WTC11 (cell line): ENCODE results near the gene HTN1. TPM values are rescaled to one million over a fixed set of nuclear protein-coding genes. Genes with fewer than 3 reads are reported as not detected.
A peak's percentile ranks its signal among the peaks of the same experiment; 100 is the strongest.
"Not testable (repeated sequence)": the region's sequence is repeated elsewhere in the genome, so short reads cannot be mapped to it uniquely, and the experiment has no call there.

Experiments
- ATAC-seq: fragments of 200-7000 bp; cut with Tn5 transposase; 2 replicates; pipeline ENCODE4 v1.10.0; 2021; ENCODE audit warnings: mild to moderate bottlenecking, moderate library complexity
- CTCF ChIA-PET: fragments of 300-600 bp; sonication (Branson Sonifier 250); formaldehyde crosslinking; loops from one replicate; lab custom pipeline; 2021; ENCODE audit warnings: antibody characterized with exemption; lab: Charles Lee
- POLR2A ChIA-PET: fragments of 350-600 bp; sonication (Branson Sonifier 250); formaldehyde crosslinking; loops from one replicate; lab custom pipeline; 2021; ENCODE audit warnings: antibody characterized with exemption; lab: Charles Lee
- DNase-seq: peaks from one replicate; pipeline ENCODE4 v3.0.0; 2021; ENCODE audit warnings: low spot score
- H3K27ac Mint-ChIP-seq: 2 replicates; pipeline ENCODE4 v1.8.0; 2021; ENCODE audit warnings: mixed read lengths
- H3K27me3 Mint-ChIP-seq: 2 replicates; pipeline ENCODE4 v1.8.0; 2021; ENCODE audit warnings: low read depth, mild to moderate bottlenecking, moderate library complexity, mixed read lengths
- H3K36me3 Mint-ChIP-seq: 2 replicates; pipeline ENCODE4 v1.8.0; 2021; ENCODE audit warnings: mixed read lengths
- H3K4me1 Mint-ChIP-seq: 2 replicates; pipeline ENCODE4 v1.8.0; 2022; ENCODE audit warnings: mixed read lengths
- H3K4me3 Mint-ChIP-seq: 2 replicates; pipeline ENCODE4 v1.8.0; 2021; ENCODE audit warnings: mild to moderate bottlenecking, moderate library complexity, mixed read lengths
- H3K9me3 Mint-ChIP-seq: 2 replicates; pipeline ENCODE4 v1.8.0; 2021; ENCODE audit warnings: mixed read lengths
- AR ChIP-seq: fragments of 250-450 bp; sonication (Bioruptor Pico); IDR thresholded peaks from 2 replicates; pipeline ENCODE4 v1.9.0; 2021; ENCODE audit warnings: mild to moderate bottlenecking
- ARID4B ChIP-seq: sonication (generic); formaldehyde crosslinking; IDR thresholded peaks from 2 replicates; pipeline ENCODE4 v1.8.0; 2023; ENCODE audit warnings: missing genetic modification reagents, mild to moderate bottlenecking, borderline replicate concordance
- FOXJ3 ChIP-seq: sonication (generic); formaldehyde crosslinking; IDR thresholded peaks from 2 replicates; pipeline ENCODE4 v1.9.0; 2021; ENCODE audit warnings: missing genetic modification reagents, mild to moderate bottlenecking, borderline replicate concordance
- FOXK1 ChIP-seq: sonication (generic); formaldehyde crosslinking; IDR thresholded peaks from 2 replicates; pipeline ENCODE4 v1.8.0; 2022; ENCODE audit warnings: mild to moderate bottlenecking, moderate library complexity, missing genetic modification reagents
- GTF2I ChIP-seq: fragments of 250-450 bp; sonication (Bioruptor Pico); conservative IDR thresholded peaks from 2 replicates; pipeline ENCODE4 v1.4.0; 2021; ENCODE audit warnings: mild to moderate bottlenecking
- NR1H2 ChIP-seq: sonication (generic); formaldehyde crosslinking; IDR thresholded peaks from 2 replicates; pipeline ENCODE4 v1.9.0; 2021; ENCODE audit warnings: mild to moderate bottlenecking, moderate library complexity, missing genetic modification reagents
- SP1 ChIP-seq: sonication (generic); formaldehyde crosslinking; conservative IDR thresholded peaks from 2 replicates; pipeline ENCODE4 v1.8.1; 2022; ENCODE audit warnings: missing genetic modification reagents
- ZNF396 ChIP-seq: fragments of 250-450 bp; sonication (Bioruptor Pico); IDR thresholded peaks from 2 replicates; pipeline ENCODE4 v1.8.0; 2021; ENCODE audit warnings: mild to moderate bottlenecking, moderate library complexity, borderline replicate concordance
- total RNA-seq: library from RNA; stranded (reverse); gene quantifications from 3 replicates; pipeline ENCODE4 v1.2.3, GENCODE V29; 2021
- TF ChIP-seq, protein P1 (sequence below): sonication (generic); formaldehyde crosslinking; IDR thresholded peaks from 2 replicates; pipeline ENCODE4 v1.8.1; 2022; ENCODE audit warnings: low read depth, missing genetic modification reagents, borderline replicate concordance
- TF ChIP-seq, protein P2 (sequence below): sonication (generic); formaldehyde crosslinking; conservative IDR thresholded peaks from 2 replicates; pipeline ENCODE4 v1.8.1; 2023; ENCODE audit warnings: mild to moderate bottlenecking, low read depth, missing genetic modification reagents, moderate library complexity

The HTN1 gene
- total RNA-seq, 1 experiment from 2014 or later = not detected

- TF ChIP-seq, protein P1, sequence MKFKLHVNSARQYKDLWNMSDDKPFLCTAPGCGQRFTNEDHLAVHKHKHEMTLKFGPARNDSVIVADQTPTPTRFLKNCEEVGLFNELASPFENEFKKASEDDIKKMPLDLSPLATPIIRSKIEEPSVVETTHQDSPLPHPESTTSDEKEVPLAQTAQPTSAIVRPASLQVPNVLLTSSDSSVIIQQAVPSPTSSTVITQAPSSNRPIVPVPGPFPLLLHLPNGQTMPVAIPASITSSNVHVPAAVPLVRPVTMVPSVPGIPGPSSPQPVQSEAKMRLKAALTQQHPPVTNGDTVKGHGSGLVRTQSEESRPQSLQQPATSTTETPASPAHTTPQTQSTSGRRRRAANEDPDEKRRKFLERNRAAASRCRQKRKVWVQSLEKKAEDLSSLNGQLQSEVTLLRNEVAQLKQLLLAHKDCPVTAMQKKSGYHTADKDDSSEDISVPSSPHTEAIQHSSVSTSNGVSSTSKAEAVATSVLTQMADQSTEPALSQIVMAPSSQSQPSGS (CRISPR knock-in tag) = no peak
- TF ChIP-seq, protein P2, sequence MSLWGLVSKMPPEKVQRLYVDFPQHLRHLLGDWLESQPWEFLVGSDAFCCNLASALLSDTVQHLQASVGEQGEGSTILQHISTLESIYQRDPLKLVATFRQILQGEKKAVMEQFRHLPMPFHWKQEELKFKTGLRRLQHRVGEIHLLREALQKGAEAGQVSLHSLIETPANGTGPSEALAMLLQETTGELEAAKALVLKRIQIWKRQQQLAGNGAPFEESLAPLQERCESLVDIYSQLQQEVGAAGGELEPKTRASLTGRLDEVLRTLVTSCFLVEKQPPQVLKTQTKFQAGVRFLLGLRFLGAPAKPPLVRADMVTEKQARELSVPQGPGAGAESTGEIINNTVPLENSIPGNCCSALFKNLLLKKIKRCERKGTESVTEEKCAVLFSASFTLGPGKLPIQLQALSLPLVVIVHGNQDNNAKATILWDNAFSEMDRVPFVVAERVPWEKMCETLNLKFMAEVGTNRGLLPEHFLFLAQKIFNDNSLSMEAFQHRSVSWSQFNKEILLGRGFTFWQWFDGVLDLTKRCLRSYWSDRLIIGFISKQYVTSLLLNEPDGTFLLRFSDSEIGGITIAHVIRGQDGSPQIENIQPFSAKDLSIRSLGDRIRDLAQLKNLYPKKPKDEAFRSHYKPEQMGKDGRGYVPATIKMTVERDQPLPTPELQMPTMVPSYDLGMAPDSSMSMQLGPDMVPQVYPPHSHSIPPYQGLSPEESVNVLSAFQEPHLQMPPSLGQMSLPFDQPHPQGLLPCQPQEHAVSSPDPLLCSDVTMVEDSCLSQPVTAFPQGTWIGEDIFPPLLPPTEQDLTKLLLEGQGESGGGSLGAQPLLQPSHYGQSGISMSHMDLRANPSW (CRISPR knock-in tag) = no peak
Observed at GRCh38 chr4:70002507-70002906, 47.7 kb upstream of the HTN1 start (continued).

DNA sequence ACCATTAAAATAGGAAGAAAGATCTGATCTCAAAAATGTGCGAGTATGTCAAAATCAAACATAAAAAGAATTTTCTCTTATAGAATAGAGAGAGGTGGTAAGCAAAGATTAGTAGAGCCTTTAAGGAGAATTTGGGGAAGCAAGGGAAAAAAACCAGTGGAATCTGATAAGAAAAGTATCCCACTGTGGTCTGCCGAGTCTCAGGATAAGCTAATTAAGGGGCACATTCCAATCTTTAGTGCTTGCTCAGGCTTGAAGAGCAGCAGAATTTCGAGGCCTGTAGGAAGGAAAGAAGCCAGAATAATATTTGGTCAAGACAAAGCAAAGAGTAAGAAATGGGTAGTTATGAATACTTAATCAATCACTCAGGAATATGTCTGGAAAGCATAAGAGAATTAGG lies 41.5 kb upstream of the HTN1 start:
- POLR2A ChIA-PET = no interaction called here
- TF ChIP-seq ARID4B (no peak), FOXJ3 (CRISPR knock-in tag) (no peak), ZNF396 (CRISPR knock-in tag) (no peak), SP1 (CRISPR knock-in tag) (no peak), AR (CRISPR knock-in tag) (no peak), NR1H2 (CRISPR knock-in tag) (no peak), GTF2I (CRISPR knock-in tag) (no peak)
- TF ChIP-seq, all 79 proteins: peak for 0
- Mint-ChIP-seq H3K9me3 (peaks cover 30% of the 10 kb centered on the region), H3K27ac (no peak overlapping the region), H3K27me3 (no peaks in the 10 kb centered on the region), H3K4me1 (no peaks in the 10 kb centered on the region), H3K36me3 (peaks cover 4% of the 10 kb centered on the region; the same call in 1 of the 2 replicates), H3K4me3 (no peak overlapping the region)
- DNase-seq = no peak
- no peak for ATAC-seq
- CTCF ChIA-PET = no interaction called here

GRCh38 chr4:70019006-70019405 lies 31.2 kb upstream of the HTN1 start:
- ATAC-seq, H3K27me3 Mint-ChIP-seq, H3K4me1 Mint-ChIP-seq, POLR2A ChIA-PET, CTCF ChIA-PET: not testable (repeated sequence)
- Mint-ChIP-seq H3K4me3 (peak overlapping the region; percentile 63), H3K36me3 (peaks cover 17% of the 10 kb centered on the region), H3K9me3 (peaks cover 31% of the 10 kb centered on the region), H3K27ac (0 out of 2 replicates have a peak overlapping the region, but pooled peaks have one; percentile 79)
- DNase-seq = peak; percentile 49
- peak; percentile 49; the same call in 1 of the 2 replicates for TF ChIP-seq FOXK1 (CRISPR knock-in tag)
